Testis (tissue), 3 donors: ENCODE data around the gene OR6B1. TPM values are rescaled to one million over a fixed set of nuclear protein-coding genes. Genes with fewer than 3 reads are reported as not detected.
"Not testable (repeated sequence)": the region's sequence is repeated elsewhere in the genome, so short reads cannot be mapped to it uniquely, and the experiment has no call there.

Experiments
- DNase-seq: peaks from one replicate; pipeline ENCODE4 v3.0.0-alpha.2; 2019
- H3K27ac ChIP-seq, 2 donors: fragments of 200-600 bp; sonication (generic); one replicate each; pipeline ENCODE4 v1.5.1; 2019
- H3K27me3 ChIP-seq: fragments of 200-600 bp; sonication (generic); one replicate; pipeline ENCODE4 v1.5.1; 2019
- H3K36me3 ChIP-seq: fragments of 200-600 bp; sonication (generic); one replicate; pipeline ENCODE4 v1.5.1; 2017; ENCODE audit warnings: low read depth; ENCODE audit errors: missing control alignments
- H3K4me1 ChIP-seq: fragments of 200-600 bp; sonication (generic); one replicate; pipeline ENCODE4 v1.5.1; 2019
- H3K4me3 ChIP-seq, 2 donors: fragments of 200-600 bp; sonication (generic); one replicate each; pipeline ENCODE4 v1.5.1; 2017 to 2019
- H3K9me3 ChIP-seq: fragments of 200-600 bp; sonication (generic); one replicate; pipeline ENCODE4 v1.5.1; 2017
- POLR2A ChIP-seq: fragments of 450-650 bp; IDR thresholded peaks from one replicate; pipeline ENCODE4 v1.6.1; 2017; ENCODE audit warnings: antibody characterized with exemption, mild to moderate bottlenecking, moderate library complexity
- WGBS, 2 donors: methylation state at CpG; one replicate each; pipeline ENCODE4 v1.1.5; 2018; 5-methylcytosine and 5-hydroxymethylcytosine counted together
- intact Hi-C: fragments of 100-400 bp; cut with DNase I; formaldehyde crosslinking; loops from one replicate; pipeline ENCODE4 v1.15.1; 2023; ENCODE audit warnings: low total_unique reads
- polyA plus RNA-seq: library from polyadenylated mRNA; stranded (reverse); fragments of 350-450 nt; fragmentation: Illumina TruSeq; extraction: RNeasy Lipid Tissue Mini Kit (QIAGEN cat#74804); gene quantifications from one replicate; pipeline ENCODE4 v1.2.3, GENCODE V29; 2014; ENCODE audit warnings: low read depth, low replicate concordance; ENCODE audit not compliant: insufficient read depth
- total RNA-seq, 2 donors: library from RNA; depleted of rRNA; stranded (reverse); fragments of >200 nt; gene quantifications; one replicate each; pipeline ENCODE4 v1.2.3, GENCODE V29; 2016
- TF ChIP-seq, protein P1 (sequence below), 3 experiments: fragments of 450-650 bp in 2 of 3; fragments of 200-600 bp in 1 of 3; sonication (generic) in 1 of 3; IDR thresholded peaks; one replicate each; pipeline ENCODE4 v1.5.1; 2016 to 2019; ENCODE audit warnings: antibody characterized with exemption in 3 of 3, mild to moderate bottlenecking in 2 of 3, moderate library complexity in 1 of 3

The OR6B1 gene
- total and polyA plus RNA-seq, 3 donors from 2014 or later, result 0.53 to 1.8 (median 1.4) TPM

DNA sequence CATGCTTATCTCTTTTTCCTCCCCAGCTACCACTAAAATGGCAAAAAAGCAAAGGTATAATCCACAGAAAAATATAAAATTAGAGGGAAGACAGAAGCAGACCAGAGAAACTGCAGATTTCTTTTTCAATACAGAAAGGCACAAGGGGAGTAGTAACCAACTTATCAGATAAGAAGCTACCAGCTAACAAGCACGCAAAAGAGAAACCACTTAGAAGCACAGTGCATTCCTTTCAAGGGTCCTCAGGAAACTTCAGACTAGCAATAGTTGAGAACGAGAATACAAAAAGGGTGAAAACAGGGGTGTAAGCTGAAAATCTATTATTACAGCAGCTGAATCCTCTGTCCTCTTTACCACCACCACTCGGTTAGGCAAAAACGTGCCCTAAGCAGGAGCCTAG, 38.8 kb downstream of the OR6B1 start:
- intact Hi-C loops, result no loop called here
- H3K36me3 ChIP-seq, result no peaks in the 10 kb centered on the region
- DNase-seq, result no peak
- no peak overlapping the region for H3K4me3 ChIP-seq
- H3K27me3 ChIP-seq, result no peaks in the 10 kb centered on the region
- no peaks in the 10 kb centered on the region for H3K4me1 ChIP-seq
- TF ChIP-seq, protein P1, sequence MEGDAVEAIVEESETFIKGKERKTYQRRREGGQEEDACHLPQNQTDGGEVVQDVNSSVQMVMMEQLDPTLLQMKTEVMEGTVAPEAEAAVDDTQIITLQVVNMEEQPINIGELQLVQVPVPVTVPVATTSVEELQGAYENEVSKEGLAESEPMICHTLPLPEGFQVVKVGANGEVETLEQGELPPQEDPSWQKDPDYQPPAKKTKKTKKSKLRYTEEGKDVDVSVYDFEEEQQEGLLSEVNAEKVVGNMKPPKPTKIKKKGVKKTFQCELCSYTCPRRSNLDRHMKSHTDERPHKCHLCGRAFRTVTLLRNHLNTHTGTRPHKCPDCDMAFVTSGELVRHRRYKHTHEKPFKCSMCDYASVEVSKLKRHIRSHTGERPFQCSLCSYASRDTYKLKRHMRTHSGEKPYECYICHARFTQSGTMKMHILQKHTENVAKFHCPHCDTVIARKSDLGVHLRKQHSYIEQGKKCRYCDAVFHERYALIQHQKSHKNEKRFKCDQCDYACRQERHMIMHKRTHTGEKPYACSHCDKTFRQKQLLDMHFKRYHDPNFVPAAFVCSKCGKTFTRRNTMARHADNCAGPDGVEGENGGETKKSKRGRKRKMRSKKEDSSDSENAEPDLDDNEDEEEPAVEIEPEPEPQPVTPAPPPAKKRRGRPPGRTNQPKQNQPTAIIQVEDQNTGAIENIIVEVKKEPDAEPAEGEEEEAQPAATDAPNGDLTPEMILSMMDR (IDR thresholded peaks at IDR 0.05), result no peak
- no peak for TF ChIP-seq POLR2A
- H3K27ac ChIP-seq, result no peak overlapping the region
- WGBS, 2 donors, result 78 to 87% methylated on average over 4 of the region's 4 CpGs
- H3K9me3 ChIP-seq, result no peaks in the 10 kb centered on the region

DNA sequence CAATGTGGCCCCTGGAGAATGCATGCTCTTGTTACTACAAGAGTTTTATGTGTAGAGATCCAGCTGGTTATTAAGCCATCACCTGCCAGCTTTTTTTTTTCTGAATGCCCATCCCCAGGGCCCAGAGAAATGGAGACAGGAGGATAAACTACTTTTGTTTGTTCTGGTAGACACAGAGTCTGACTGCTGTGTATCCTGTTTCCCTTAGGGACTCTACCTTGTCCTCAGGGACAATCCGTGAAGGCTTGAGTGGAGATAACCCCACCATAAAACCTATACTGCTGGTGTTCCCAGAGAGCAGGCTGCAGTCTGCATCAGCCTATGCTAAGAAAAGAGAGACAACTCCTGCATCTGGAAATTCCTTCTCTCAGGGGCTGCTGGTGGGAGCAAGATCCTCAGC, 48.5 kb downstream of the OR6B1 start, which contains the start of gene OR2A5:
Gene OR2A5, plus strand, starts transcription at position 301 of the 400 bp plus-strand sequence. CDS start 1,454 bp downstream, outside the sequence.
- 41 to 55% methylated on average over 1 of the region's 1 CpG for WGBS, 2 donors
- H3K4me3 ChIP-seq, result no peak within 1 kb of the TSS
- H3K27ac ChIP-seq, result no peak within 1 kb of the TSS
- DNase-seq, result no peak
- TF ChIP-seq POLR2A, result no peak
- TF ChIP-seq, protein P1 (IDR thresholded peaks at IDR 0.05), result no peak
- no peaks in the 10 kb centered on the region for H3K36me3 ChIP-seq
- intact Hi-C loops, result no loop called here
- no peaks in the 10 kb centered on the region for H3K27me3 ChIP-seq
- H3K9me3 ChIP-seq, result no peaks in the 10 kb centered on the region
- H3K4me1 ChIP-seq, result no peaks in the 10 kb centered on the region

DNA sequence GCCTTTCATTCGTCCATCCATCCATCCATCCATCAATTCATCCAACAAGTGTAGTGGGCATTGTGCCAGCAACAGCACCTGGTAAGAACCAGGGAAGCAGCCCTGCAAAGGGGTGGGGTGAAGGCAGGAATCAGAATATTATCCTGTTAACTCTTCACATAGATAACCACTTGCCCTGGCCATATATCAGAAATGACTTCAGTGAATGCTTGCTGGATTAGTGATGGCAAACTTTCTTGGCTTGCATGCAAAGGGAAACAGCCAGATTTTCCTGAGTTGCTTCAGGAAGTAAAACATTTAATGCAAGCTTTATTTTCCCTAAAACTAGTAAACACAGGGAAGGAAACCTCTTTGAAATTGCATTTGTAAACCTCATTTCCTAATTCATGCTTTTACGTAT, 49.4 kb downstream of the OR6B1 start:
- H3K27ac ChIP-seq, result no peak overlapping the region
- no peaks in the 10 kb centered on the region for H3K36me3 ChIP-seq
- no peak overlapping the region for H3K4me3 ChIP-seq
- TF ChIP-seq, protein P1 (IDR thresholded peaks at IDR 0.05), result no peak
- no peak for TF ChIP-seq POLR2A
- no peak for DNase-seq
- H3K9me3 ChIP-seq, result no peaks in the 10 kb centered on the region
- no peaks in the 10 kb centered on the region for H3K4me1 ChIP-seq
- 67 to 84% methylated on average over 2 of the region's 2 CpGs for WGBS, 2 donors
- intact Hi-C loops, result no loop called here
- no peaks in the 10 kb centered on the region for H3K27me3 ChIP-seq

DNA sequence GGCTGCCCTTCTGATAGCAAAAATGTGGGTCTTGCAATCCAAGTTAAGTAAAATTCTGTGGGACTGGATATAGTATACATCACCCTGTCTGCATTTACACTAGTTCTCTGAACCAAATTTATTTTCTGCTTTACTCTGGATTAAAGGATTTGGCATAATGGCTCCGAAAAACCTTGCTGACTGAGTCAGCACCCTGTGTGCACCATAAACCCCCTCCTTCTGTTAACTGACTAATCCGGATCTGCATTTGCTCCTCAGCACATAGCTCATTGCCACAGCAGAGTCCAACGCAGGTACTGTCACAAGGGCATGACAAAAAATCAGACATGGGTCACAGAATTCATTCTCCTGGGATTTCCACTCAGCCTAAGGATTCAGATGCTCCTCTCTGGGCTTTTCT, 50.0 kb downstream of the OR6B1 start:
- no peaks in the 10 kb centered on the region for H3K4me1 ChIP-seq
- intact Hi-C loops, result no loop called here
- H3K27ac ChIP-seq, result no peak overlapping the region
- no peak for TF ChIP-seq POLR2A
- TF ChIP-seq, protein P1 (IDR thresholded peaks at IDR 0.05), result no peak
- no peaks in the 10 kb centered on the region for H3K9me3 ChIP-seq
- H3K4me3 ChIP-seq, result no peak overlapping the region
- 65 to 66% methylated on average over 3 of the region's 3 CpGs for WGBS, 2 donors
- H3K36me3 ChIP-seq, result no peaks in the 10 kb centered on the region
- DNase-seq, result no peak
- H3K27me3 ChIP-seq, result no peaks in the 10 kb centered on the region

DNA sequence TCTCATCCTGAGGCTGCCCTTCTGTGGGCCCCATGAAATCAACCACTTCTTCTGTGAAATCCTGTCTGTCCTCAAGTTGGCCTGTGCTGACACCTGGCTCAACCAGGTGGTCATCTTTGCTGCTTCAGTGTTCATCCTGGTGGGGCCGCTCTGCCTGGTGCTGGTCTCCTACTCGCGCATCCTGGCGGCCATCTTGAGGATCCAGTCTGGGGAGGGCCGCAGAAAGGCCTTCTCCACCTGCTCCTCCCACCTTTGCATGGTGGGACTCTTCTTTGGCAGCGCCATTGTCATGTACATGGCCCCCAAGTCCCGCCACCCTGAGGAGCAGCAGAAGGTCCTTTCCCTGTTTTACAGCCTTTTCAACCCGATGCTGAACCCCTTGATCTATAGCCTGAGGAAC, 50.8 kb downstream of the OR6B1 start:
- H3K4me3 ChIP-seq, H3K27me3 ChIP-seq, H3K27ac ChIP-seq, H3K4me1 ChIP-seq, DNase-seq, intact Hi-C loops, H3K36me3 ChIP-seq, H3K9me3 ChIP-seq: not testable (repeated sequence)
- WGBS, 2 donors, result 69 to 88% methylated on average over 7 to 8 of the region's 8 CpGs
